HG03378 (cell line): ENCODE data around the gene SCML2.
"Not testable (repeated sequence)": the region's sequence is repeated elsewhere in the genome, so short reads cannot be mapped to it uniquely, and the experiment has no call there.

Experiments
- ATAC-seq: cut with Tn5 transposase; IDR thresholded peaks from one replicate; pipeline ENCODE4 v1.9.1; 2021; ENCODE audit warnings: mild to moderate bottlenecking, moderate library complexity; ENCODE audit not compliant: unreplicated experiment

The SCML2 gene

GRCh38 chrX:18272222-18272621, 82.3 kb downstream of the SCML2 start:
- ATAC-seq, result no peak

GRCh38 chrX:18271725-18272124, 82.8 kb downstream of the SCML2 start:
- no peak for ATAC-seq

- no peak for ATAC-seq
These were observed 83.2 kb downstream of the SCML2 start for GRCh38 chrX:18271309-18271708.

GRCh38 chrX:18255059-18255458, 99.4 kb downstream of the SCML2 start:
- ATAC-seq, result no peak

- ATAC-seq, result no peak
These were observed 101.7 kb downstream of the SCML2 start for GRCh38 chrX:18252644-18253359.

GRCh38 chrX:18229646-18230045, 124.8 kb downstream of the SCML2 start:
- ATAC-seq, result not testable (repeated sequence)

GRCh38 chrX:18228069-18228468, 126.4 kb downstream of the SCML2 start:
- ATAC-seq, result no peak

- ATAC-seq, result no peak
These were observed 127.0 kb downstream of the SCML2 start for GRCh38 chrX:18227458-18227857.

- ATAC-seq, result no peak
These were observed 133.7 kb downstream of the SCML2 start, which contains the start of gene BEND2 for GRCh38 chrX:18220786-18221185. BEND2 (minus strand) TSS chrX:18220886; CDS start chrX:18220750, 136 bp downstream.

GRCh38 chrX:18210470-18210869, 144.0 kb downstream of the SCML2 start:
- ATAC-seq, result no peak

GRCh38 chrX:18206657-18207056, 147.8 kb downstream of the SCML2 start:
- no peak for ATAC-seq

- no peak for ATAC-seq
These were observed 150.9 kb downstream of the SCML2 start for GRCh38 chrX:18203631-18204030.

- ATAC-seq, result no peak
These were observed 159.8 kb downstream of the SCML2 start for GRCh38 chrX:18194688-18195087.
